ENCODE measurements around the gene ZMYND8.

The ZMYND8 gene

DNA sequence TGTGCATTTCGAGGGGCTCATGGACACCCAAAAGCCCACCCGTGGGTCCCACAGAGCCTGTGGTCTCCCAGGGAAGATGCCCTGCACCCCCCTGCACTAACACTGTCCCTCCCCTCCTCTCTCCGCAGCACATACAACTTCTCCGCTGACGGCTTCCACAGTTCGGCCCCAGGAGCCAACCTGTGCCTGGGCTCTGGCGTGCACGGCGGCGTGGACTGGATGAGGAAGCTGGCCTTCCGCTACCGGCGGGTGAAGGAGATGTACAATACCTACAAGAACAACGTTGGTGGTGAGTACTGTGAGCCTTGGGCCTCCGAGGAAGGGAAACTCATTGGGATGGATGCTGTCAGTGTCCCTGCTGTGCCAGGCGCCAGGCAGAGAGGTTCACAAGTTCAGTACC is 183.9 kb downstream of the ZMYND8 start:
- H3K27me3 ChIP-seq (ENCODE audit: insufficient read depth, low read length): no peaks in the 10 kb centered on the region
- H3K9ac ChIP-seq (ENCODE audit: low read depth, low read length): no peak overlapping the region
- no peaks in the 10 kb centered on the region for H3K4me1 ChIP-seq (ENCODE audit: insufficient read depth, low read length)
- H3K36me3 ChIP-seq (ENCODE audit: insufficient read depth, low read depth, low read length): no peaks in the 10 kb centered on the region
- H3K27ac ChIP-seq (ENCODE audit: low read length): no peak overlapping the region
- no peaks in the 10 kb centered on the region for H3K9me3 ChIP-seq (ENCODE audit: insufficient read depth, low read depth, low read length)
- H3K4me3 ChIP-seq (ENCODE audit: low read length): no peak overlapping the region

DNA sequence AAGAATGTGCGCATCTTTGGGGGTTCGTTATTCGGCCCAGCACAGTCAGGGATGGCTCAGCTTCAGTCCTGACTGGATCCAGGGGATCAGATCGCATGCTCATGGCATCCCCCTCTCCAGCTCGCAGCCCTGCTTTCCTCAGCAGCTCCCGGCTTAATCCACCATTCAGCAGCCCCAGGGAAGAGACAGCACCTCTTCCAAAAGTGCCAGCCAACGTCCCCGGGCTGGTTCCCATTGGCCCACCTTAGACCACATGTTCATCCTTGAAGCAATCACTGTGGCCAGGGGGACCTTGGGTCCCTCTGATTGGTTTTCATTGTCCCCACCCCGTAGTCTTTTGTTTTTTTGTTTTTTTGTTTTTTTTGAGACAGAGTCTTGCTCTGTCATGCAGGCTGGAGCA is 188.7 kb downstream of the ZMYND8 start:
- no peak overlapping the region for H3K27ac ChIP-seq (ENCODE audit: low read length)
- no peaks in the 10 kb centered on the region for H3K4me1 ChIP-seq (ENCODE audit: insufficient read depth, low read length)
- no peaks in the 10 kb centered on the region for H3K9me3 ChIP-seq (ENCODE audit: insufficient read depth, low read depth, low read length)
- no peaks in the 10 kb centered on the region for H3K27me3 ChIP-seq (ENCODE audit: insufficient read depth, low read length)
- H3K4me3 ChIP-seq (ENCODE audit: low read length): no peak overlapping the region
- no peak overlapping the region for H3K9ac ChIP-seq (ENCODE audit: low read depth, low read length)
- no peaks in the 10 kb centered on the region for H3K36me3 ChIP-seq (ENCODE audit: insufficient read depth, low read depth, low read length)

DNA sequence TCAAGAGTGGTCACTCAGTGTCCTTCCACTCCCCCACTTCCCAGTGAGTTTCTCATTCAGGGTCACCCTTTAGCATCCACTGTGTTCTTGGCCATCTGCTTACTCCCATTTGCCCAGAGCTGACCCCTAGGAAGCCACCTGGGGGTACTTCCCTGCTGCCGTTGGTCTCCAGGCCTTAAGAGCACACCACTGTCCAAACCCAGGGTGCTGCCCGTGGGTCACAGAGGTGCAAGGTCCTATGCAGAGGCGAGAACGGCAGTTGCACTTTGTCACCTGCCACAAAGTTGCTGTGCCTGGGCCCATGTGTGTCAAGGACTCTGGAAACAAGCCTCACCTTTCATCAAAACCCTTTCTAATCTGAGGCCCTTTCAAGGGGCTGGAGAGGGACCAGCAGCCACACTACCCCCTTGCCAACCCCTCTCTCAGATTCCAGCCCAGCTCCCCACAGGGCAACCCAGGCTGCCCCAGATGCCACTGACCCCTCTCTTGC is 191.1 kb downstream of the ZMYND8 start:
- H3K36me3 ChIP-seq (ENCODE audit: insufficient read depth, low read depth, low read length): no peaks in the 10 kb centered on the region
- no peak overlapping the region for H3K27ac ChIP-seq (ENCODE audit: low read length)
- H3K9me3 ChIP-seq (ENCODE audit: insufficient read depth, low read depth, low read length): no peaks in the 10 kb centered on the region
- no peak overlapping the region for H3K4me3 ChIP-seq (ENCODE audit: low read length)
- no peaks in the 10 kb centered on the region for H3K27me3 ChIP-seq (ENCODE audit: insufficient read depth, low read length)
- no peak overlapping the region for H3K9ac ChIP-seq (ENCODE audit: low read depth, low read length)
- no peaks in the 10 kb centered on the region for H3K4me1 ChIP-seq (ENCODE audit: insufficient read depth, low read length)

DNA sequence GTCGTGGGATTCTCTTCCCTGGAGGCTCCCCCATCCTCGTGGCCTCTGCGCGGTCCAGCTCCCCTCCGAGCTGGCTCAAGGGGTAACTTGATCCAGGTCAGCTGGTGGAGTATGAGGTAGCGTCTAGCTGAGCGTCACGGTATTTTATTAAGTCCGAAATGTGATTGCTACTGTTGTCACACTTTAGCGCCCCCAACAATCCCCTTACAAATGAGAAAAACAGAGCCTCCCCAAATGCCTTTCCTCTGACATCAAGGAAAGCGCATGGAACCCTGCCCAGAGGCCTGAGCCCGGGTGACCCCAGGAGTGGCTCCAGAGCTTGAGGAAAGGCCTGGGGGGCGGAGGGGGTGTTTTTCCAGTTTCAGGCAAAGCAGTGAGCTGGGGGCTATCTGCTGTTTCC is 192.4 kb downstream of the ZMYND8 start:
- Histone ChIP-seq H3K9ac (ENCODE audit: low read depth, low read length) (no peak overlapping the region), H3K36me3 (ENCODE audit: insufficient read depth, low read depth, low read length) (no peaks in the 10 kb centered on the region), H3K27ac (ENCODE audit: low read length) (no peak overlapping the region), H3K9me3 (ENCODE audit: insufficient read depth, low read depth, low read length) (no peaks in the 10 kb centered on the region), H3K27me3 (ENCODE audit: insufficient read depth, low read length) (no peaks in the 10 kb centered on the region), H3K4me1 (ENCODE audit: insufficient read depth, low read length) (no peaks in the 10 kb centered on the region), H3K4me3 (ENCODE audit: low read length) (no peak overlapping the region)

DNA sequence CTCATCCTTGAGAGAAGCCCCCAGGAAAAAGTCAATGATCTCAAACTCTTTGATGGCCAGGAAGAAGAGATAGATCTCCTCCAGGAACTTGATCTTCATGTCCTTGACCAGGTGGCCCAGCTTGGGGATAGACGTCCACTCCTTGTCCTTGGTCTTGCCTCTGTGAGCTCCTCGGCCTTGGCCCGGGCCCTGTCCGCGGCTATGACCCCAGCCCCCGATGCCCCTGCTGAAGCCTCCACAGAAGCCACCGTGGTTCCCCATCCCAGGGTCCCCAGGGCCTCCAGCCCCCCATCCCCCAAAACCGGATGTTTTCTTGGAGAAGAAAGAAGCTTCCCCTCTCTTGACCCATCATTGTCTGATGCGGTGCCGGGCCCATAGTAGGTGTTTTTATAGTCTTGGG is 195.1 kb downstream of the ZMYND8 start:
- Histone ChIP-seq H3K9ac (ENCODE audit: low read depth, low read length) (no peak overlapping the region), H3K27ac (ENCODE audit: low read length) (no peak overlapping the region), H3K27me3 (ENCODE audit: insufficient read depth, low read length) (no peaks in the 10 kb centered on the region), H3K4me1 (ENCODE audit: insufficient read depth, low read length) (no peaks in the 10 kb centered on the region), H3K36me3 (ENCODE audit: insufficient read depth, low read depth, low read length) (no peaks in the 10 kb centered on the region), H3K4me3 (ENCODE audit: low read length) (no peak overlapping the region), H3K9me3 (ENCODE audit: insufficient read depth, low read depth, low read length) (no peaks in the 10 kb centered on the region)

DNA sequence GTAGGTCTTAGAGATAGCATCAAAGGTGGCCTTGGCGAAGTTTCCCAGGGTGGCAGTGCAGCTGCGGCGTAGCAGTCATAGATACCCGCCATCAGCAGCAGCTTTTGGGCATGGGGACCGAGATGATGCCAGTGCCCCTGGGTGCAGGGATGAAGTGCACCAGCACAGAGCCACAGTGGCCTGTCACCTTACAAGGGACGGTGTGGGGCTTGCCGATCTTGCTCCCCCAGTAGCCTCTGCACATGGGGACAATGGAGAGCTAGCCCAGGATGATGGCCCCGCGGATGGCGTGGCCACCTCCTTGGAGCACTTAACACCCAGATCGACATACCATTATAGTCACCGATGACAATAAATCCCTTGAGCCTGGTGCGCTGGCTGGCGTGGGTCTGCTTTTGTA is 195.5 kb downstream of the ZMYND8 start:
- Histone ChIP-seq H3K9me3 (ENCODE audit: insufficient read depth, low read depth, low read length) (no peaks in the 10 kb centered on the region), H3K9ac (ENCODE audit: low read depth, low read length) (no peak overlapping the region), H3K4me1 (ENCODE audit: insufficient read depth, low read length) (no peaks in the 10 kb centered on the region), H3K36me3 (ENCODE audit: insufficient read depth, low read depth, low read length) (no peaks in the 10 kb centered on the region), H3K27ac (ENCODE audit: low read length) (no peak overlapping the region), H3K27me3 (ENCODE audit: insufficient read depth, low read length) (no peaks in the 10 kb centered on the region), H3K4me3 (ENCODE audit: low read length) (no peak overlapping the region)

DNA sequence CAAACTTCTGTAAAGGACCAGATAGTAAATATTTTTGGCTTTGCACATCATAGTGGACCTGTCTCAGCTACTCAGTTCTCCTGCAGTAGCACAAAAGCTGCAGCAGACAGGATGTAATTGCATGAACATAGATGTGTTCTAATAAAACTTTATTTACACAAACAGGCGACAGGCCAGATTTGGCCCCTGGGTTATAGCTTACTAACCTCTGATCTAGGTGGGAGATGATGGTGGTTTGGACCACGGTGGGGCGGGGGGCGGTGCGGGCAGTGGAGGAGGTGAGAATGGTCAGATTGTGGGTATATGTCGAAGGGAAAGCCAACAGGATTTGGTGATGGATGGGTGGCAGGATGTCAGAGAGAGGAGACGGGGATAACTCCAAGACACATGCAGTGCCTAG is 196.3 kb downstream of the ZMYND8 start:
- H3K27me3 ChIP-seq (ENCODE audit: insufficient read depth, low read length): no peaks in the 10 kb centered on the region
- no peaks in the 10 kb centered on the region for H3K9me3 ChIP-seq (ENCODE audit: insufficient read depth, low read depth, low read length)
- no peaks in the 10 kb centered on the region for H3K36me3 ChIP-seq (ENCODE audit: insufficient read depth, low read depth, low read length)
- H3K9ac ChIP-seq (ENCODE audit: low read depth, low read length): no peak overlapping the region
- no peak overlapping the region for H3K4me3 ChIP-seq (ENCODE audit: low read length)
- no peak overlapping the region for H3K27ac ChIP-seq (ENCODE audit: low read length)
- no peaks in the 10 kb centered on the region for H3K4me1 ChIP-seq (ENCODE audit: insufficient read depth, low read length)
